Body of pancreas (tissue), 4 donors: ENCODE results near the gene PSMD1. TPM values are rescaled to one million over a fixed set of nuclear protein-coding genes. Genes with fewer than 3 reads are reported as not detected.

Experiments
- ATAC-seq: fragments of 150-250 bp; one replicate; pipeline ENCODE4 v1.9.1; 2016
- DNase-seq, 4 donors: peaks; one replicate each; pipeline ENCODE4 v3.0.0-alpha.2; 2019
- H3K27ac ChIP-seq, 4 donors: fragments of 200-600 bp; sonication (generic); 1 replicate in 3 of 4; 2 replicates in 1 of 4; pipeline versions ENCODE4 v1.5.1 to v1.6.1; 2016 to 2019; ENCODE audit warnings: mild to moderate bottlenecking in 1 of 4, mixed read lengths in 1 of 4, moderate library complexity in 1 of 4
- H3K27me3 ChIP-seq, 2 donors: fragments of 200-600 bp; sonication (generic); one replicate each; pipeline ENCODE4 v1.6.0; 2016; ENCODE audit warnings: mild to moderate bottlenecking in 1 of 2
- H3K36me3 ChIP-seq, 2 donors: fragments of 200-600 bp; sonication (generic); replicated peaks in 1 of 2; 2 replicates each; pipeline ENCODE4 v1.5.1; 2016; ENCODE audit warnings: low read depth in 2 of 2; ENCODE audit not compliant: insufficient read depth in 1 of 2
- H3K4me1 ChIP-seq: fragments of 200-600 bp; sonication (generic); one replicate; pipeline ENCODE4 v1.6.0; 2016
- H3K4me3 ChIP-seq, 2 donors: fragments of 200-600 bp; sonication (generic); 1 replicate in 1 of 2; 2 replicates in 1 of 2; pipeline ENCODE4 v1.5.1; 2016 to 2019
- H3K9me3 ChIP-seq, 3 donors: fragments of 200-600 bp; sonication (generic); 1 replicate in 2 of 3; 2 replicates in 1 of 3; pipeline ENCODE4 v1.5.1; 2016
- POLR2A ChIP-seq, 3 donors: fragments of 450-650 bp; IDR thresholded peaks; one replicate each; pipeline ENCODE4 v1.6.1; 2016; ENCODE audit warnings: antibody characterized with exemption in 3 of 3, mild to moderate bottlenecking in 2 of 3
- WGBS, 2 donors: methylation state at CpG; one replicate each; pipeline ENCODE4 v1.1.5; 2017; 5-methylcytosine and 5-hydroxymethylcytosine counted together
- intact Hi-C: fragments of 100-400 bp; cut with DNase I; formaldehyde crosslinking; loops from one replicate; pipeline ENCODE4 v1.15.1; 2023
- total RNA-seq, 2 donors: library from RNA; depleted of rRNA; stranded (reverse); fragments of >200 nt; gene quantifications; one replicate each; pipeline ENCODE4 v1.1.0, GENCODE V29; 2016
- TF ChIP-seq, protein P1 (sequence below), 7 experiments: fragments of 450-650 bp in 4 of 7; fragments of 200-600 bp in 3 of 7; sonication (generic) in 3 of 7; IDR thresholded peaks; one replicate each; pipeline ENCODE4 v1.5.1; 2016 to 2019; ENCODE audit warnings: antibody characterized with exemption in 7 of 7

PSMD1 gene
- total RNA-seq, 2 donors from 2014 or later, result 20.5 to 27.4 TPM

DNA sequence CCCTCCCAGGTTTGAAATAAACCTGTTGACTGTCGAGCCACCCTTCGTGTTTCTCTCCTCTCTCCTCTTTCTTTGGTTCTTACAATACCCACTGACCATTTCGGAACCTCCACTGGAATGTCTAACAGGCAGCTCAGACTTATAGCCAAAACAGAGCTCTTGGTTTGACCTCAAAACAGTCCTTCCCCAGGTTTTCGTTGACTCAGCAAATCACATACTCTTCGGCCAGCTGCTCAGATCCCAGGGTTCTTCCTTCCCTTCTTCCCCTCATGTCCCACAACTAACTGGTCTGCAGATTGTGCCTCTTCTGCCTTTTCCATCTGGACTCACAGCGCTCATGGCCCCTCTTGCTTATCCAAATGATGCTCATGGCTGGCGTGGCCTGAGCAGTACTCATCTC lies 146.4 kb downstream of the PSMD1 start:
- no peak for DNase-seq
- no peak for TF ChIP-seq POLR2A (IDR thresholded peaks at IDR 0.05)
- TF ChIP-seq, protein P1, sequence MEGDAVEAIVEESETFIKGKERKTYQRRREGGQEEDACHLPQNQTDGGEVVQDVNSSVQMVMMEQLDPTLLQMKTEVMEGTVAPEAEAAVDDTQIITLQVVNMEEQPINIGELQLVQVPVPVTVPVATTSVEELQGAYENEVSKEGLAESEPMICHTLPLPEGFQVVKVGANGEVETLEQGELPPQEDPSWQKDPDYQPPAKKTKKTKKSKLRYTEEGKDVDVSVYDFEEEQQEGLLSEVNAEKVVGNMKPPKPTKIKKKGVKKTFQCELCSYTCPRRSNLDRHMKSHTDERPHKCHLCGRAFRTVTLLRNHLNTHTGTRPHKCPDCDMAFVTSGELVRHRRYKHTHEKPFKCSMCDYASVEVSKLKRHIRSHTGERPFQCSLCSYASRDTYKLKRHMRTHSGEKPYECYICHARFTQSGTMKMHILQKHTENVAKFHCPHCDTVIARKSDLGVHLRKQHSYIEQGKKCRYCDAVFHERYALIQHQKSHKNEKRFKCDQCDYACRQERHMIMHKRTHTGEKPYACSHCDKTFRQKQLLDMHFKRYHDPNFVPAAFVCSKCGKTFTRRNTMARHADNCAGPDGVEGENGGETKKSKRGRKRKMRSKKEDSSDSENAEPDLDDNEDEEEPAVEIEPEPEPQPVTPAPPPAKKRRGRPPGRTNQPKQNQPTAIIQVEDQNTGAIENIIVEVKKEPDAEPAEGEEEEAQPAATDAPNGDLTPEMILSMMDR (IDR thresholded peaks at IDR 0.05), result no peak
- intact Hi-C loops, result no loop called here
- H3K4me3 ChIP-seq, result no peak overlapping the region
- H3K36me3 ChIP-seq, result no peaks in the 10 kb centered on the region
- 82 to 90% methylated on average over 7 of the region's 7 CpGs for WGBS, 2 donors
- no peaks in the 10 kb centered on the region for H3K9me3 ChIP-seq
- ATAC-seq, result no peak
- H3K27me3 ChIP-seq, result no peaks in the 10 kb centered on the region
- peaks cover 12% of the 10 kb centered on the region for H3K4me1 ChIP-seq
- H3K27ac ChIP-seq, result no peak overlapping the region

DNA sequence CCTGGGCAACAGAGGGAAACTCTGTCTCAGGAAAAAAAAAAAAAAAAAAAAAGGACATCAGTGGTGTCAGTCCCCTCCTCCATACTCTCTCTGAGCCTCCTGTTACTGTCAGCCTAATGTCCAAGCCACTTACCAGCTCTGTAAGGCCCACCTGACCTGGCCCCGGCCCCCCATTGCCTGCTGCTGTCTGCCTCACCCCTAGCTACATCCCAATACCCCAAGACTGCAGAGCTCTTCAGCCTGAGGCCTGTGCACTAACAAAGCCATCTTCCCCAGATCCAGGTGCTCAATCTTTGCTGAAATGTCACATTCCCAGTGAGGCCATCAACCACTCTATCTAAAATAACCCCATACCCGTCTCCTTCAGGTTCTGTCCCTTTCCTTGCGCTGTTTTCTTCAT lies 147.5 kb downstream of the PSMD1 start:
- ATAC-seq (no peak), DNase-seq (no peak)
- Histone ChIP-seq H3K27me3 (no peaks in the 10 kb centered on the region), H3K36me3 (no peaks in the 10 kb centered on the region), H3K4me1 (peaks cover 8% of the 10 kb centered on the region), H3K9me3 (no peaks in the 10 kb centered on the region), H3K27ac (no peak overlapping the region), H3K4me3 (no peak overlapping the region)
- WGBS, 2 donors, result 87 to 95% methylated on average over 3 of the region's 3 CpGs
- TF ChIP-seq POLR2A (IDR thresholded peaks at IDR 0.05), result no peak
- TF ChIP-seq, protein P1 (IDR thresholded peaks at IDR 0.05), result no peak
- intact Hi-C loops, result no loop called here

DNA sequence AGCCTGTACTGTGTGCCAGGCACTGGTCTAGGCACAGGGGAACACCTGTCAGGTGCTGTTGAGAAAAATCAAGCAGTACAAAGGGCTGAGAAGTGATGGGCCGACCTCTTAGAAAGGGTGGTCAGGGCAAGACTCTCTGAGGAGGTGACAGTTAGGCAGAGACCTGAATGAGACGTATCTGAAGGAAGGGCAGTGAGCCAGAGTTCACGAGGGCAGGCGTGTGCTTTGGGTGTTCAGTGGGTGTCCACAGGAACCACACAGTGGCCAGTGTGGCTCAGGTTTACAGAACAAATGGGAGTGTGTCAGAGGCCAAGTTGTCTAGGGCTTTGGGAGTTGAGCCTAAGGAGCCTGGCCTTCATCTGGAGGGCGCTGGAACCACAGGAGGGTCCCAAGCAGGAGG lies 147.9 kb downstream of the PSMD1 start:
- Histone ChIP-seq H3K4me1 (peaks cover 4% of the 10 kb centered on the region), H3K36me3 (no peaks in the 10 kb centered on the region), H3K4me3 (no peak overlapping the region), H3K27me3 (no peaks in the 10 kb centered on the region), H3K27ac (no peak overlapping the region), H3K9me3 (no peaks in the 10 kb centered on the region)
- no peak for ATAC-seq
- DNase-seq, result no peak
- TF ChIP-seq, protein P1 (IDR thresholded peaks at IDR 0.05), result no peak
- TF ChIP-seq POLR2A (IDR thresholded peaks at IDR 0.05), result no peak
- intact Hi-C loops, result no loop called here
- 87 to 93% methylated on average over 5 of the region's 5 CpGs for WGBS, 2 donors

DNA sequence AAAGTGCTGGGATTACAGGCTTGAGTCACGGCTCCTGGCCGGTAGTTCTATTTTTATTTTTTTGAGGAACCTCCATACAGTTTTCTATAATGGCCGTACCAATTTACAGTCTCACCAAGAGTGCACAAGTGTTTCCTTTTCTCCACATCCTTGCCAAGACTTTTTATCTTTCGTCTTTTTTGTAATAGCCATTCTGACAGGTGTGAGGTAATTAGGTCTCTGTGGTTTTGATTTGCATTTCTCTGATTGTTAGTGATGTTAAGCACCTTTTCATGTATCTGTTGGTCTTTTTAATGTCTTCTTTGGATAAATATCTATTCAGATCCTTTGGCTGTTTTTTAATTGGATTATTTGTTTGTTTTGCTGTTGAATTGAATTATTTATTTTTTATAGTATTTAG lies 151.1 kb downstream of the PSMD1 start:
- Histone ChIP-seq H3K4me1 (no peaks in the 10 kb centered on the region), H3K27ac (no peak overlapping the region), H3K36me3 (no peaks in the 10 kb centered on the region), H3K4me3 (no peak overlapping the region), H3K27me3 (no peaks in the 10 kb centered on the region), H3K9me3 (no peaks in the 10 kb centered on the region)
- intact Hi-C loops, result no loop called here
- TF ChIP-seq, protein P1 (IDR thresholded peaks at IDR 0.05), result no peak
- TF ChIP-seq POLR2A (IDR thresholded peaks at IDR 0.05), result no peak
- DNase-seq (no peak), ATAC-seq (no peak)
- 68 to 89% methylated on average over 4 of the region's 4 CpGs for WGBS, 2 donors

DNA sequence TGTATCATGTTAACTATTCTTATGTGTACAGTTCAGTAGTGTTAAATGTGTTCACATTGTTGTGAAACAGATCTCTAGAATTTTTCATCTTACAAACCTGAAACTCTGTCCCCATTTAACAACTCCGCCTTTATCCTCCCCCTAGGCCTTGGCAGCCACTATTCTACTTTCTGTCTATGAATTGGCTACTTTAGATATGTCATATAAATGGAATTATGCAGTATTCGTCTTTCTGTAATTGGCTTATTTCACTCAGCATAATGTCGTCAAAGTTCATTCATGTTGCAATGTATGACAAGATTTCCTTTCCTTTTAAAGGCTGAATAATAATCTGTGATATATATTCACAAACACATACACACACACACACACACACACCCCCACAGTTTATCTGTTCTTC lies 154.1 kb downstream of the PSMD1 start:
- Histone ChIP-seq H3K4me3 (no peak overlapping the region), H3K27ac (no peak overlapping the region), H3K9me3 (no peaks in the 10 kb centered on the region), H3K4me1 (no peaks in the 10 kb centered on the region), H3K36me3 (no peaks in the 10 kb centered on the region), H3K27me3 (no peaks in the 10 kb centered on the region)
- intact Hi-C loops, result no loop called here
- WGBS, 2 donors, result 80 to 90% methylated on average over 3 of the region's 3 CpGs
- ATAC-seq (no peak), DNase-seq (no peak)
- TF ChIP-seq, protein P1 (IDR thresholded peaks at IDR 0.05), result no peak
- TF ChIP-seq POLR2A (IDR thresholded peaks at IDR 0.05), result no peak
